Stimulated activated CD4-positive, alpha-beta T cell treated with anti-CD3 and anti-CD28 coated beads, TNF-alpha, amount 100 ng/mL, for 1 hour (primary cell): ENCODE measurements around the gene KCNH3.

ENCODE experiments used
- DNase-seq, 3 donors: peaks; one replicate each; pipeline ENCODE4 v3.0.0-alpha.2; 2020; ENCODE audit warnings: low read depth in 3 of 3, low spot score in 1 of 3

Gene KCNH3

GRCh38 chr12:49559011-49559675, 20.3 kb downstream of the KCNH3 start:
- DNase-seq: no peak

GRCh38 chr12:49560695-49561094, 21.9 kb downstream of the KCNH3 start:
- no peak for DNase-seq

- no peak for DNase-seq
These were observed 23.4 kb downstream of the KCNH3 start for GRCh38 chr12:49562233-49562632.

- DNase-seq: no peak
These were observed 24.0 kb downstream of the KCNH3 start for GRCh38 chr12:49562831-49563230.

- no peak for DNase-seq
These were observed 25.3 kb downstream of the KCNH3 start for GRCh38 chr12:49563951-49564685.

- DNase-seq: no peak
These were observed 26.0 kb downstream of the KCNH3 start for GRCh38 chr12:49564686-49565405.

- no peak for DNase-seq
These were observed 26.8 kb downstream of the KCNH3 start for GRCh38 chr12:49565406-49566265.

- no peak for DNase-seq
These were observed 27.5 kb downstream of the KCNH3 start for GRCh38 chr12:49566361-49566760.

- no peak for DNase-seq
These were observed 28.4 kb downstream of the KCNH3 start for GRCh38 chr12:49567302-49567610.

GRCh38 chr12:49567611-49568441, 29.0 kb downstream of the KCNH3 start, which contains the start of gene MCRS1:
Gene MCRS1 (minus strand): TSS chr12:49568142. CDS start chr12:49566731, 1,411 bp downstream.
- DNase-seq: peak; percentile 78 to 81 (median 80)

- DNase-seq: no peak
These were observed 29.8 kb downstream of the KCNH3 start for GRCh38 chr12:49568442-49569162.

GRCh38 chr12:49577589-49578315, 38.9 kb downstream of the KCNH3 start:
- no peak for DNase-seq

- DNase-seq: no peak
These were observed 39.8 kb downstream of the KCNH3 start for GRCh38 chr12:49578471-49579112.

- DNase-seq: peak in 2 of 3 donors; percentile 20 to 22
These were observed 42.0 kb downstream of the KCNH3 start for GRCh38 chr12:49580572-49581535.

GRCh38 chr12:49582201-49582600, 43.4 kb downstream of the KCNH3 start:
- no peak for DNase-seq

GRCh38 chr12:49582850-49583249, 44.0 kb downstream of the KCNH3 start:
- no peak for DNase-seq

GRCh38 chr12:49583366-49584094, 44.7 kb downstream of the KCNH3 start:
- no peak for DNase-seq
